GM12878 (cell line): ENCODE data around the gene C1QTNF8. TPM values are rescaled to one million over a fixed set of nuclear protein-coding genes. Genes with fewer than 3 reads are reported as not detected.

Experiments
- ATAC-seq: fragments of 200-7000 bp; cut with Tn5 transposase; 3 replicates; pipeline ENCODE4 v1.9.1; 2020; ENCODE audit warnings: mild to moderate bottlenecking, moderate library complexity
- BruUV-seq: library from RNA; stranded (reverse); fragments of 400-500 nt; replicated peaks from 2 replicates; lab custom pipeline; 2021; lab: Mats Ljungman, UMichigan
- CTCF ChIA-PET: fragments of 300-600 bp; sonication (Branson Sonifier 250); formaldehyde crosslinking; extraction: SDS; loops from one replicate; lab custom pipeline; 2021; ENCODE audit warnings: inconsistent platforms; lab: Yijun Ruan, JAX
- POLR2A ChIA-PET: fragments of 350-600 bp; formaldehyde crosslinking; extraction: SDS; loops from one replicate; lab custom pipeline; 2021; ENCODE audit warnings: inconsistent platforms; lab: Charles Lee
- RAD21 ChIA-PET: fragments of 300-600 bp; sonication (Branson Sonifier 250); formaldehyde crosslinking; loops from one replicate; lab custom pipeline; 2023; ENCODE audit warnings: antibody characterized with exemption; ENCODE audit not compliant: unreplicated experiment; lab: Charles Lee
- SMC1A ChIA-PET: fragments of 300-600 bp; sonication (Branson Sonifier 250); formaldehyde crosslinking; loops from one replicate; lab custom pipeline; 2023; ENCODE audit not compliant: unreplicated experiment, uncharacterized antibody; lab: Charles Lee
- DNase-seq: peaks from one replicate; pipeline ENCODE4 v3.0.0-alpha.2; 2011; ENCODE audit warnings: low read depth, low spot score
- FAIRE-seq: peaks from 3 replicates; lab custom pipeline; 2011; peaks lifted over from hg19 to GRCh38; lab: Jason Lieb, UNC
- H2AFZ ChIP-seq: 2 replicates; pipeline ENCODE4 v1.6.0; 2011; ENCODE audit warnings: low read depth, low read length, control low read depth; ENCODE audit not compliant: control insufficient read depth
- H3K27ac ChIP-seq: 2 replicates; pipeline ENCODE4 v1.5.1; 2011; ENCODE audit warnings: control low read depth; ENCODE audit not compliant: control insufficient read depth, insufficient read depth
- H3K27me3 ChIP-seq, 2 experiments: replicated peaks in 1 of 2; 2 replicates each; pipeline versions ENCODE4 v1.6.0 to v1.6.1; 2011; ENCODE audit warnings: low read length in 1 of 2; ENCODE audit not compliant: control insufficient read depth in 2 of 2, insufficient read depth in 2 of 2
- H3K36me3 ChIP-seq, 2 experiments: 2 replicates each; pipeline ENCODE4 v1.5.1; 2011; ENCODE audit warnings: low read length in 1 of 2; ENCODE audit not compliant: control insufficient read depth in 2 of 2, insufficient read depth in 2 of 2
- H3K4me1 ChIP-seq: 2 replicates; pipeline ENCODE4 v1.6.1; 2011; ENCODE audit warnings: mild to moderate bottlenecking, low read length, moderate library complexity, mixed read lengths; ENCODE audit not compliant: control insufficient read depth, insufficient read depth
- H3K4me2 ChIP-seq: 2 replicates; pipeline ENCODE4 v1.6.0; 2011; ENCODE audit warnings: control low read depth; ENCODE audit not compliant: control insufficient read depth, insufficient read depth
- H3K4me3 ChIP-seq: fragments of 200-600 bp; sonication (generic); 2 replicates; pipeline ENCODE4 v1.5.1; 2016
- H3K79me2 ChIP-seq: 2 replicates; pipeline ENCODE4 v1.6.0; 2011; ENCODE audit warnings: low read length; ENCODE audit not compliant: control insufficient read depth, insufficient read depth
- H3K9ac ChIP-seq: 2 replicates; pipeline ENCODE4 v1.8.0; 2011; ENCODE audit warnings: low read length, control low read depth, mixed read lengths; ENCODE audit not compliant: control insufficient read depth, insufficient read depth
- H3K9me3 ChIP-seq: replicated peaks from 3 replicates; pipeline ENCODE4 v1.5.1; 2011; ENCODE audit warnings: mild to moderate bottlenecking, low read length; ENCODE audit not compliant: control insufficient read depth, insufficient read depth
- H4K20me1 ChIP-seq: 2 replicates; pipeline ENCODE4 v1.6.0; 2011; ENCODE audit not compliant: control insufficient read depth, insufficient read depth
- BMI1 ChIP-seq: fragments of 450-650 bp; IDR thresholded peaks from 2 replicates; pipeline ENCODE4 v1.6.1; 2016; ENCODE audit warnings: mild to moderate bottlenecking, moderate library complexity, borderline replicate concordance
- CREM ChIP-seq: IDR thresholded peaks from 2 replicates; pipeline ENCODE4 v1.6.1; 2014; ENCODE audit warnings: antibody characterized with exemption, low read depth
- EZH2 ChIP-seq: IDR thresholded peaks from 2 replicates; pipeline ENCODE4 v1.6.1; 2012; ENCODE audit warnings: low read depth, mild to moderate bottlenecking, control low read depth, inconsistent platforms, low read length, borderline replicate concordance; ENCODE audit not compliant: control insufficient read depth
- HDAC6 ChIP-seq: fragments of 200-600 bp; sonication (generic); IDR thresholded peaks from one replicate; pipeline ENCODE4 v1.8.0; 2017; ENCODE audit warnings: antibody characterized with exemption; ENCODE audit not compliant: unreplicated experiment
- KLF5 ChIP-seq: fragments of 450-650 bp; IDR thresholded peaks from 2 replicates; pipeline ENCODE4 v1.6.1; 2014; ENCODE audit warnings: mild to moderate bottlenecking; ENCODE audit not compliant: partially characterized antibody
- MEF2B ChIP-seq: fragments of 450-650 bp; IDR thresholded peaks from 2 replicates; pipeline ENCODE4 v1.6.1; 2018; ENCODE audit warnings: mild to moderate bottlenecking, moderate library complexity; ENCODE audit not compliant: partially characterized antibody, poor library complexity, severe bottlenecking
- MTA2 ChIP-seq: fragments of 450-650 bp; IDR thresholded peaks from 2 replicates; pipeline ENCODE4 v1.6.1; 2016; ENCODE audit warnings: low read depth, mild to moderate bottlenecking, moderate library complexity
- MTA3 ChIP-seq: IDR thresholded peaks from 2 replicates; pipeline ENCODE4 v1.6.1; 2012; ENCODE audit warnings: low read length, inconsistent platforms, borderline replicate concordance
- SRF ChIP-seq, 2 experiments: IDR thresholded peaks; 2 replicates each; pipeline ENCODE4 v1.6.1; 2011; ENCODE audit warnings: low read depth in 2 of 2, low read length in 2 of 2, mild to moderate bottlenecking in 1 of 2, moderate library complexity in 1 of 2
- SUPT20H ChIP-seq: IDR thresholded peaks from 2 replicates; pipeline ENCODE4 v1.6.1; 2011; ENCODE audit warnings: low read depth, mild to moderate bottlenecking, low read length, moderate library complexity, borderline replicate concordance; ENCODE audit not compliant: control insufficient read depth
- TCF7 ChIP-seq: IDR thresholded peaks from 2 replicates; pipeline ENCODE4 v1.6.1; 2014; ENCODE audit warnings: antibody characterized with exemption, borderline replicate concordance
- ZBTB33 ChIP-seq: fragments of 450-650 bp; IDR thresholded peaks from 2 replicates; pipeline ENCODE4 v1.6.1; 2017; ENCODE audit warnings: mild to moderate bottlenecking
- ZNF384 ChIP-seq: IDR thresholded peaks from 2 replicates; pipeline ENCODE4 v1.6.1; 2012; ENCODE audit warnings: low read depth, mild to moderate bottlenecking, low read length, improper control_type of control experiment, borderline replicate concordance
- ZNF592 ChIP-seq: fragments of 450-650 bp; IDR thresholded peaks from 2 replicates; pipeline ENCODE4 v1.6.1; 2017; ENCODE audit warnings: mild to moderate bottlenecking, moderate library complexity
- WGBS: methylation state at CpG from one replicate; pipeline ENCODE4 v1.1.6; 2016; ENCODE audit warnings: low lambda C conversion rate; ENCODE audit not compliant: insufficient replicate concordance, insufficient coverage; ENCODE audit errors: missing lambda C conversion rate; 5-methylcytosine and 5-hydroxymethylcytosine counted together
- in situ Hi-C: fragments of 300-500 bp; cut with MboI; formaldehyde crosslinking; loops from 9 replicates; pipeline ENCODE4 v1.14.3; 2018; ENCODE audit warnings: mixed read lengths
- intact Hi-C: fragments of 100-400 bp; cut with micrococcal nuclease; formaldehyde crosslinking; loops from one replicate; pipeline ENCODE4 v1.14.2; 2022; ENCODE audit not compliant: unreplicated experiment
- polyA plus RNA-seq, 11 experiments: library from polyadenylated mRNA; depleted of rRNA in 4 of 11; unstranded in 6 of 11; stranded (reverse) in 5 of 11; fragments of >200 nt; fragmentation: Nextera tagmentation in 4 of 11; fragmentation: Illumina TruSeq in 1 of 11; extraction: Ambion mirVana in 4 of 11; extraction: Trizol in 1 of 11; gene quantifications; 1 replicate in 1 of 11; 2 replicates in 10 of 11; pipeline versions ENCODE4 v1.2.1 to v1.2.3, GENCODE V29; 2011 to 2016; ENCODE audit warnings: inconsistent platforms in 2 of 11, missing spikeins in 2 of 11, low read depth in 1 of 11
- total RNA-seq, 4 experiments: library from RNA; depleted of rRNA in 3 of 4; stranded (reverse); fragments of >200 nt in 3 of 4; fragmentation: Illumina TruSeq in 1 of 4; extraction: Trizol in 1 of 4; gene quantifications; 2 replicates each; pipeline versions ENCODE4 v1.2.1 to v1.2.3, GENCODE V29; 2013 to 2021

C1QTNF8 gene
- total and polyA plus RNA-seq, 10 of the 15 experiments (the other 5 are each of a cell fraction or from before 2014, with no cell fraction given): not detected

- no peaks in the 10 kb centered on the region for H3K36me3 ChIP-seq
- no peaks in the 10 kb centered on the region for H3K79me2 ChIP-seq
- TF ChIP-seq MEF2B (no peak), ZNF384 (no peak), TCF7 (no peak), SRF (IDR thresholded peaks at IDR 0.05; ENCODE audit: low read depth in 2 of 2, low read length in 2 of 2) (no peak), CREM (no peak), KLF5 (no peak), MTA2 (no peak), ZNF592 (no peak), SUPT20H (no peak), MTA3 (no peak), EZH2 (no peak), HDAC6 (no peak), BMI1 (no peak), ZBTB33 (no peak)
- TF ChIP-seq, all 136 proteins: peak for 0
- DNase-seq (no peak), ATAC-seq (no peak), FAIRE-seq (no peak)
- H3K4me2 ChIP-seq: no peak overlapping the region
- intact Hi-C loops (no loop called here), in situ Hi-C loops (no loop called here)
- no peak overlapping the region for H3K4me3 ChIP-seq
- H3K27me3 ChIP-seq: no peaks in the 10 kb centered on the region
- H2AFZ ChIP-seq: no peak overlapping the region
- H3K9ac ChIP-seq: no peak overlapping the region
- SMC1A ChIA-PET: no interaction called here
- no peak overlapping the region for H3K27ac ChIP-seq
- POLR2A ChIA-PET: interaction anchor here (0.7 kb wide), 1 partner anchor 61 kb away, joined by 5 read pairs; no protein-coding TSS in a partner anchor
- no TSS peak for BruUV-seq
- no peaks in the 10 kb centered on the region for H4K20me1 ChIP-seq
- CTCF ChIA-PET: no interaction called here
- 30% methylated on average over 32 of the region's 38 CpGs for WGBS
- RAD21 ChIA-PET: no interaction called here
- H3K9me3 ChIP-seq: peaks cover 1% of the 10 kb centered on the region; the same call in 1 of the 3 replicates
- H3K4me1 ChIP-seq: no peaks in the 10 kb centered on the region
Measured at GRCh38 chr16:1089822-1090619, 6.0 kb downstream of the C1QTNF8 start.
